Measurements from ENCODE around the gene VAV2. TPM values are rescaled to one million over a fixed set of nuclear protein-coding genes. Genes with fewer than 3 reads are reported as not detected.

Gene VAV2
- total and polyA plus RNA-seq, 4 donors = 13.0 to 28.2 (median 16.3) TPM

DNA sequence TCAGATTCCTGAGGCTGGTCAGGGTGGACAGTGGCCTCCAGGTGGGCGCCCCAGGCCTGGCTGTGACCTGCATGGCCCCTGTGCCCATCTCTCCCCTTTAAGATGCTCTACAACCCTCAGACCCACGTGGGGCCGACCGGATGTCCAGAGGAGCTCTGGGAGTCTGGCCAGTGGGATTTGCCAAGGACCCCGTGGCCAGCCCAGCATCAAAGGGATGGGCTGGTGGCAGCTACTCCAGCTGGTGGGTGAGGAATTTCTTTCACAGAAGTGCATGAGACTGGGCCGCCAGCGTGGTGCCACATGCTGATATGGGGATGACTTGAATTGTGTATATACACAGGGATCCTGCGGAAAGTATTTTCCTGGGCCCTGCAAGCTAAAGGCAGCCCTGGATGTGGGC lies 159.2 kb downstream of the VAV2 start:
- DNase-seq (no peak), ATAC-seq (ENCODE audit: insufficient read depth, low FRiP score) (no peak)
- Histone ChIP-seq H3K36me3 (ENCODE audit: control insufficient read depth in 4 of 4, insufficient read depth in 4 of 4, low read length in 4 of 4) (peaks cover 0 to 2% (median 0%) of the 10 kb centered on the region in 4 donors), H3K9ac (ENCODE audit: insufficient read depth in 1 of 2, low read length in 2 of 2) (no peak overlapping the region), H3K4me3 (no peak overlapping the region), H3K9me3 (ENCODE audit: control insufficient read depth in 4 of 4, insufficient read depth in 3 of 4, low read length in 3 of 4) (no peaks in the 10 kb centered on the region), H3K4me1 (ENCODE audit: control insufficient read depth in 5 of 5, insufficient read depth in 5 of 5, low read length in 5 of 5) (peaks cover 0 to 3% (median 0%) of the 10 kb centered on the region in 5 donors), H3K27me3 (ENCODE audit: control insufficient read depth in 3 of 3, insufficient read depth in 3 of 3, low read length in 2 of 3) (no peaks in the 10 kb centered on the region), H3K27ac (ENCODE audit: low read depth in 1 of 2, low read length in 1 of 2) (no peak overlapping the region)
- TF ChIP-seq, protein P1, sequence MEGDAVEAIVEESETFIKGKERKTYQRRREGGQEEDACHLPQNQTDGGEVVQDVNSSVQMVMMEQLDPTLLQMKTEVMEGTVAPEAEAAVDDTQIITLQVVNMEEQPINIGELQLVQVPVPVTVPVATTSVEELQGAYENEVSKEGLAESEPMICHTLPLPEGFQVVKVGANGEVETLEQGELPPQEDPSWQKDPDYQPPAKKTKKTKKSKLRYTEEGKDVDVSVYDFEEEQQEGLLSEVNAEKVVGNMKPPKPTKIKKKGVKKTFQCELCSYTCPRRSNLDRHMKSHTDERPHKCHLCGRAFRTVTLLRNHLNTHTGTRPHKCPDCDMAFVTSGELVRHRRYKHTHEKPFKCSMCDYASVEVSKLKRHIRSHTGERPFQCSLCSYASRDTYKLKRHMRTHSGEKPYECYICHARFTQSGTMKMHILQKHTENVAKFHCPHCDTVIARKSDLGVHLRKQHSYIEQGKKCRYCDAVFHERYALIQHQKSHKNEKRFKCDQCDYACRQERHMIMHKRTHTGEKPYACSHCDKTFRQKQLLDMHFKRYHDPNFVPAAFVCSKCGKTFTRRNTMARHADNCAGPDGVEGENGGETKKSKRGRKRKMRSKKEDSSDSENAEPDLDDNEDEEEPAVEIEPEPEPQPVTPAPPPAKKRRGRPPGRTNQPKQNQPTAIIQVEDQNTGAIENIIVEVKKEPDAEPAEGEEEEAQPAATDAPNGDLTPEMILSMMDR (IDR thresholded peaks at IDR 0.05; ENCODE audit: control extremely low read depth, extremely low read depth) = no peak
- WGBS, 2 donors = 93 to 95% methylated on average over 8 of the region's 8 CpGs

GRCh38 chr9:133830711-133831110 lies 161.4 kb downstream of the VAV2 start:
- no peaks in the 10 kb centered on the region for H3K27me3 ChIP-seq (ENCODE audit: control insufficient read depth in 3 of 3, insufficient read depth in 3 of 3, low read length in 2 of 3)

GRCh38 chr9:133830310-133830709 lies 161.8 kb downstream of the VAV2 start:
- peaks cover 0 to 17% (median 3%) of the 10 kb centered on the region in 5 donors for H3K4me1 ChIP-seq (ENCODE audit: control insufficient read depth in 5 of 5, insufficient read depth in 5 of 5, low read length in 5 of 5)
- no peak for DNase-seq
- H3K9me3 ChIP-seq (ENCODE audit: control insufficient read depth in 4 of 4, insufficient read depth in 3 of 4, low read length in 3 of 4) = no peaks in the 10 kb centered on the region
- TF ChIP-seq, protein P1 (IDR thresholded peaks at IDR 0.05; ENCODE audit: control extremely low read depth, extremely low read depth) = no peak
- no peak overlapping the region for H3K4me3 ChIP-seq
- H3K9ac ChIP-seq (ENCODE audit: insufficient read depth in 1 of 2, low read length in 2 of 2) = no peak overlapping the region
- H3K36me3 ChIP-seq (ENCODE audit: control insufficient read depth in 4 of 4, insufficient read depth in 4 of 4, low read length in 4 of 4) = peaks cover 0 to 2% (median 0%) of the 10 kb centered on the region in 4 donors
- ATAC-seq (ENCODE audit: insufficient read depth, low FRiP score) = no peak
- no peak overlapping the region for H3K27ac ChIP-seq (ENCODE audit: low read depth in 1 of 2, low read length in 1 of 2)
- H3K27me3 ChIP-seq (ENCODE audit: control insufficient read depth in 3 of 3, insufficient read depth in 3 of 3, low read length in 2 of 3) = no peaks in the 10 kb centered on the region
- WGBS, 2 donors = 83 to 86% methylated on average over 6 of the region's 6 CpGs

More at GRCh38 chr9:133830711-133831110, 161.4 kb downstream of the VAV2 start:
- WGBS, 2 donors = 92 to 94% methylated on average over 3 of the region's 3 CpGs
- H3K9me3 ChIP-seq (ENCODE audit: control insufficient read depth in 4 of 4, insufficient read depth in 3 of 4, low read length in 3 of 4) = no peaks in the 10 kb centered on the region
- DNase-seq (no peak), ATAC-seq (ENCODE audit: insufficient read depth, low FRiP score) (no peak)
- peaks cover 0 to 15% (median 3%) of the 10 kb centered on the region in 5 donors for H3K4me1 ChIP-seq (ENCODE audit: control insufficient read depth in 5 of 5, insufficient read depth in 5 of 5, low read length in 5 of 5)
- no peak overlapping the region for H3K27ac ChIP-seq (ENCODE audit: low read depth in 1 of 2, low read length in 1 of 2)
- peaks cover 0 to 2% (median 0%) of the 10 kb centered on the region in 4 donors for H3K36me3 ChIP-seq (ENCODE audit: control insufficient read depth in 4 of 4, insufficient read depth in 4 of 4, low read length in 4 of 4)
- H3K4me3 ChIP-seq = no peak overlapping the region
- TF ChIP-seq, protein P1 (IDR thresholded peaks at IDR 0.05; ENCODE audit: control extremely low read depth, extremely low read depth) = no peak
- no peak overlapping the region for H3K9ac ChIP-seq (ENCODE audit: insufficient read depth in 1 of 2, low read length in 2 of 2)
